ENCODE data around the gene C19orf18.

DNA sequence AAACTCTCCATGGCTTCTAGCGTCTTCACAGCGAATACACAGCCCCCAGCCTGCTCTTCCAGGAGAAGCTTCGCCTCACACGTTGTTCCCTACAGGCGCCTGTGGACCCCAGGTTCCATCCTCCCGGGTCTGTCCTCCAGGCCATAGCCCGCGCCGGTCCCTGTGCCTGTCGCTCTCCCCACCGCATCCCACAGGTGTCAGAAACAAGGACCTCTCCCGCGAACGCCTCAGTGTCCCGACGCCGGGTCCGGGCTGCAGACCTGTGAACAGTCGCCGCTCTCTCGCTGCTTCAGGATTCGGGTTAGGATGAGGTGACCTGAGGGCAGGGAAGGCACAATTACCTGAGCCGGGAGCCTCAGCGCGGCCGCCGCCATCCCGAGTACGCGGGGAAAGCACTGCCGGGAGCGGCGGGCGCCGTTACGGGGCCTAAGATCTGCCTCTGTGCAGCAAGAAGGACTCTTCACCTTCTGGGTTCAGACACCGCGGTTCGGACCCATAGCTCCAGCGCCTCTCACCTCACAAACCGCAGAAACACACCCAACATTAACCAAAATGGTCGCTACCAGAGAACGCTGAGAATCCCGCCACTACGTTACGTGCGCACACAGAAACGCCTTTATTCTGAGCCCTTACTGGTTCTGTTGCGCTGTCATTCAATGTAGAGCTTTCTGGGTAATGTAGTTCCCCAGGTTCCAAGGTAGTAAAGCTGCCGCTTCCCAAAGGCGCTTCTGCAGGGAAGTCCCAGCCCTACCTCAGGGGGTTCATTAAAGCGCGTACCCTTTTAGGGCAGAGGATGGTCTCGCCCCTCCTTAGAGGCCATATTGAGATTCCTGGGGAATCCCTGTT, 39.3 kb downstream of the C19orf18 start, which contains the start of gene ZNF418:
- TF ChIP-seq CTCF (IDR thresholded peaks at IDR 0.05) (no peak), ZFX (IDR thresholded peaks at IDR 0.05; ENCODE audit: borderline replicate concordance) (no peak)
